ENCODE results near the gene LAMA3. TPM values are rescaled to one million over a fixed set of nuclear protein-coding genes. Genes with fewer than 3 reads are reported as not detected.

LAMA3 gene
- total and polyA plus RNA-seq, 2 of the 13 experiments (the other 11 are each of a cell fraction or from before 2014, with no cell fraction given), result 0.45 to 2.2 TPM

DNA sequence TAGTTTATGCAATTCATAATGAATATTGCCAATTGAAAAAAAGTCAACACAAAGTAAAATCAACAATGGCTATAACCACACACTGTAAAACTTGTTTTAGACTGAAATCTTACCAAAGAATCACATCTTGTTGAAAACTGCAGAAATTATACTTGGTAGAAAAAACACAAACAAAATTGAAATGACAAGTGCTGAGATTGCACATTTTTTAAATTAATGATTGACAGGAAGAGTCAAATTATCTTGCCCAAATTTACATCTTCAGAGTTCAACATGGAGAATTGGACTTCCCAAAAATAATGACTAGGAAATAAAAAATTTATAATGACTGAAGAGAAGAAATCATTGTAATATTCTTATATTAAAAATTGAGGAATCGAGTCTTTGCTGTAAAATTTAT, 240.7 kb downstream of the LAMA3 start:
- POLR2A ChIA-PET, result no interaction called here
- Histone ChIP-seq H3K9ac (ENCODE audit: insufficient read depth, low read depth, low read length) (no peak overlapping the region), H4K20me1 (ENCODE audit: insufficient read depth, low read length) (no peaks in the 10 kb centered on the region), H3K4me2 (ENCODE audit: low read depth, low read length) (no peak overlapping the region), H3K4me3 (replicated peaks in 1 of 3; ENCODE audit: insufficient read depth in 1 of 3, low read depth in 2 of 3, low read length in 3 of 3) (no peak overlapping the region), H3K9me3 (ENCODE audit: low read length) (no peaks in the 10 kb centered on the region), H3K4me1 (ENCODE audit: insufficient read depth, low read length) (peaks cover 16% of the 10 kb centered on the region), H3K27ac (ENCODE audit: extremely low read length, insufficient read depth, low read length) (no peak overlapping the region), H2AFZ (ENCODE audit: low read length) (no peak overlapping the region), H3K79me2 (ENCODE audit: insufficient read depth, low read length) (no peaks in the 10 kb centered on the region), H3K27me3 (ENCODE audit: control insufficient read depth in 1 of 2, insufficient read depth in 2 of 2, low read length in 2 of 2) (no peaks in the 10 kb centered on the region), H3K36me3 (replicated peaks in 1 of 2; ENCODE audit: control insufficient read depth in 1 of 2, insufficient read depth in 2 of 2, low read length in 2 of 2) (no peaks in the 10 kb centered on the region)
- no TSS peak for BruUV-seq (replicated peaks)
- no peak for TF ChIP-seq ZNF737 (CRISPR knock-in tag; IDR thresholded peaks at IDR 0.05; ENCODE audit: borderline replicate concordance)
- TF ChIP-seq MAFF (IDR thresholded peaks at IDR 0.05; ENCODE audit: low read depth, low read length), result peak; percentile 72
- TF ChIP-seq MAFK (conservative IDR thresholded peaks at IDR 0.05 in 1 of 2, IDR thresholded peaks at IDR 0.05 in 1 of 2; ENCODE audit: low read length in 2 of 2), result peak; percentile 66 to 87
- no peak for TF ChIP-seq ZMYM3 (CRISPR knock-in tag; IDR thresholded peaks at IDR 0.05)
- ATAC-seq (no peak), DNase-seq (ENCODE audit: low spot score) (no peak), FAIRE-seq (no peak)
- WGBS (ENCODE audit: low lambda C conversion rate), result 69% methylated on average over 1 of the region's 1 CpG
- CTCF ChIA-PET (ENCODE audit: low intra/inter-chr PET ratio, low total read pairs), result no interaction called here
- intact Hi-C loops (cut with micrococcal nuclease; ENCODE audit: unreplicated experiment), result no loop called here
- in situ Hi-C loops (cut with HindIII; ENCODE audit: extremely low pct_ligation_motif_present, low pct_unique_long_range_greater_than_20kb), result no loop called here

DNA sequence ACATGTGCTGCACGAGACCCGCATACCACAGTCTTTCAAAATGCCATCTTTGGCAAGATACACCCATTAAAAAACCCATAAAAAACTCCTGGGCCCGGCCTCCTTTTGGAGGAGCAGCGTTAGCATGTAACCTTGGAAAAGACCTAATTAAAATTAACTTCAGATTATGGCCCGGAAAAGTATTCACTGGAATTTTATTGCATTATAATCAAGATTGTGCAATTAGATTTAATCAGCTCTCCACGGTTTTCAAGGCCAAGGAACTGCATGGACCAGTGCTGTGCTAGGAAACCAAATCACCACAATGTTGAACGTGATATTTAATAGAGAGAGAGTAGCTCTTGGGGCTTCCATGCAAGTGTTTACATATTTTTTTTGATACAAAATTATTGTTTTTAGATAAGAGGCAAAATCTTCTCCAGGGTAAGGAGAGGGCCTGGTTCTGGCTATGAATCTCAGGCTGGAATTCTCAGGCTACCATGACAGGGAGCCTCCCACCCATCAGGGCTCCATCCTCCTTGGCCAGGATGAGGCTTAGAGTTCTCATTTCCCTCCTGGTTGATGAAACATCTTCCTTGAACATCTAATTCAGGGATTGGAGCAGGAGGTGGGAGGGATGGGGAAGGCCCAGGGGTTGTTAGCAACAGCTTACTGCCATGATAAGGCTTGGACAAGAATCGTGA, 243.3 kb downstream of the LAMA3 start:
- H3K79me2 ChIP-seq (ENCODE audit: insufficient read depth, low read length), result no peaks in the 10 kb centered on the region
- no peak overlapping the region for H3K4me3 ChIP-seq (replicated peaks in 1 of 3; ENCODE audit: insufficient read depth in 1 of 3, low read depth in 2 of 3, low read length in 3 of 3)
- no TSS peak for BruUV-seq (replicated peaks)
- 74% methylated on average over 8 of the region's 8 CpGs for WGBS (ENCODE audit: low lambda C conversion rate)
- FAIRE-seq, result no peak
- no peaks in the 10 kb centered on the region for H3K9me3 ChIP-seq (ENCODE audit: low read length)
- intact Hi-C loops (cut with micrococcal nuclease; ENCODE audit: unreplicated experiment) (no loop called here), in situ Hi-C loops (cut with HindIII; ENCODE audit: extremely low pct_ligation_motif_present, low pct_unique_long_range_greater_than_20kb) (no loop called here)
- H4K20me1 ChIP-seq (ENCODE audit: insufficient read depth, low read length), result no peaks in the 10 kb centered on the region
- no peak overlapping the region for H3K27ac ChIP-seq (ENCODE audit: extremely low read length, insufficient read depth, low read length)
- H3K4me1 ChIP-seq (ENCODE audit: insufficient read depth, low read length), result peaks cover 5% of the 10 kb centered on the region; the same call in 1 of the 2 replicates
- ATAC-seq, result no peak
- H3K9ac ChIP-seq (ENCODE audit: insufficient read depth, low read depth, low read length), result no peak overlapping the region
- ChIA-PET CTCF (ENCODE audit: low intra/inter-chr PET ratio, low total read pairs) (no interaction called here), POLR2A (no interaction called here)
- H3K27me3 ChIP-seq (ENCODE audit: control insufficient read depth in 1 of 2, insufficient read depth in 2 of 2, low read length in 2 of 2), result no peaks in the 10 kb centered on the region; a peak in 1 of 5 replicates
- TF ChIP-seq ZMAT3 (CRISPR knock-in tag; conservative IDR thresholded peaks at IDR 0.05) (no peak), DNMT3B (CRISPR knock-in tag; conservative IDR thresholded peaks at IDR 0.05) (no peak), RBAK (CRISPR knock-in tag; IDR thresholded peaks at IDR 0.05) (no peak), ZNF576 (CRISPR knock-in tag; IDR thresholded peaks at IDR 0.05) (no peak), RNF2 (conservative IDR thresholded peaks at IDR 0.05; ENCODE audit: low read depth) (no peak), STAT5B (CRISPR knock-in tag; IDR thresholded peaks at IDR 0.05) (no peak), ZNF616 (CRISPR knock-in tag; IDR thresholded peaks at IDR 0.05; ENCODE audit: low read depth) (no peak), ZNF329 (CRISPR knock-in tag; IDR thresholded peaks at IDR 0.05; ENCODE audit: low read depth) (no peak), WIZ (CRISPR knock-in tag; IDR thresholded peaks at IDR 0.05) (no peak), JUNB (CRISPR knock-in tag; IDR thresholded peaks at IDR 0.05; ENCODE audit: borderline replicate concordance) (no peak), SNRNP70 (IDR thresholded peaks at IDR 0.05; ENCODE audit: low read depth, low read length) (no peak)
- H3K36me3 ChIP-seq (replicated peaks in 1 of 2; ENCODE audit: control insufficient read depth in 1 of 2, insufficient read depth in 2 of 2, low read length in 2 of 2), result no peaks in the 10 kb centered on the region
- no peak for DNase-seq (ENCODE audit: low spot score)
- H3K4me2 ChIP-seq (ENCODE audit: low read depth, low read length), result no peak overlapping the region
- H2AFZ ChIP-seq (ENCODE audit: low read length), result no peak overlapping the region
